Muscle of leg (tissue), 11 donors: Measurements from ENCODE around the gene RERE. TPM values are rescaled to one million over a fixed set of nuclear protein-coding genes. Genes with fewer than 3 reads are reported as not detected.
"Not testable (repeated sequence)": the region's sequence is repeated elsewhere in the genome, so short reads cannot be mapped to it uniquely, and the experiment has no call there.

Experiments used
- DNase-seq: peaks from one replicate; pipeline ENCODE4 v3.0.0; 2013
- H3K27ac ChIP-seq: one replicate; pipeline ENCODE4 v1.5.1; 2013; ENCODE audit warnings: mild to moderate bottlenecking, low read length, control low read depth
- H3K27me3 ChIP-seq: one replicate; pipeline ENCODE4 v1.6.1; 2013; ENCODE audit warnings: low read length; ENCODE audit not compliant: control insufficient read depth, insufficient read depth
- H3K36me3 ChIP-seq: one replicate; pipeline ENCODE4 v1.6.1; 2013; ENCODE audit warnings: low read length; ENCODE audit not compliant: control insufficient read depth, insufficient read depth
- H3K4me1 ChIP-seq: one replicate; pipeline ENCODE4 v1.6.1; 2013; ENCODE audit warnings: low read length; ENCODE audit not compliant: control insufficient read depth, insufficient read depth
- H3K4me3 ChIP-seq: one replicate; pipeline ENCODE4 v1.5.1; 2013; ENCODE audit warnings: low read length, control low read depth
- H3K9me3 ChIP-seq: replicated peaks from 2 replicates; pipeline ENCODE4 v1.6.1; 2013; ENCODE audit warnings: low read depth, low read length; ENCODE audit not compliant: control insufficient read depth
- WGBS: methylation state at CpG from one replicate; pipeline ENCODE4 v1.1.5; 2013; ENCODE audit warnings: missing lambda C conversion rate; ENCODE audit not compliant: insufficient coverage; 5-methylcytosine and 5-hydroxymethylcytosine counted together
- polyA plus RNA-seq, 8 donors: library from polyadenylated mRNA; unstranded; fragments of 120-200 nt; gene quantifications; one replicate each; pipeline versions ENCODE4 v1.2.1 to v1.2.3, GENCODE V29; 2013; ENCODE audit warnings: inconsistent platforms in 1 of 8, low replicate concordance in 1 of 8; ENCODE audit not compliant: insufficient read length in 8 of 8, insufficient read depth in 1 of 8
- total RNA-seq: library from RNA; stranded (reverse); fragments of 120-200 nt; gene quantifications from one replicate; pipeline ENCODE4 v1.2.4, GENCODE V29; 2013

RERE gene
- total and polyA plus RNA-seq, 9 donors, result 63.7 to 102 (median 82.8) TPM

DNA sequence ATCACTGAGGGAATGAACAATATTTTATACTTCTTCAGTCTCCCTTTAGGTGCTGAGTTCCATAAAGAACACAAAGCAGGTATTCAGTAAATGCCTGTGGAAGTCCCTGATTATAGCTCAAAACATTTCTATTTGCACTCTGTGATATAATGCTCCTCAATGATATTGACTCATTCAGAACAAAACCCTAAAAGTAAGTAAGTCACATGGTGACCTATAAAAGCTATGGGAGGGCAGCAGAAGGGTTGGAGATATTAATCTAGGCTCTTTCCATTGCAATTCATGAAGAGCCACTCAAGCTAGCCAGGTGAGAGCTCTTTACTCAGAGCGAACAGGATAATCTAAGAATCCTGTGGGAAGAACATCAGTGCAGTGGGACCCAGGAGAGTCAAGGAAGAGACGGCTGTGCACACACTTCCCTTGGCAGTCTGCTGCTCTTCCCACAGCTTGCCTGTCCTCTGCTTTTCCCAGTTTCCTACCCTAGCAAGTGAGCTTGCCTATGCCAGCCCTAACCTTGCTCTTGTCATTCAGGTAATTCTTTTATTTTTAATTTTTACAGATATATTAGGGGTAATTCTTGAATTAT lies 197.4 kb downstream of the RERE start:
- H3K4me3 ChIP-seq, H3K27ac ChIP-seq, H3K36me3 ChIP-seq, H3K4me1 ChIP-seq, DNase-seq, H3K9me3 ChIP-seq, H3K27me3 ChIP-seq: not testable (repeated sequence)
- WGBS, result 50% methylated on average over 1 of the region's 2 CpGs

DNA sequence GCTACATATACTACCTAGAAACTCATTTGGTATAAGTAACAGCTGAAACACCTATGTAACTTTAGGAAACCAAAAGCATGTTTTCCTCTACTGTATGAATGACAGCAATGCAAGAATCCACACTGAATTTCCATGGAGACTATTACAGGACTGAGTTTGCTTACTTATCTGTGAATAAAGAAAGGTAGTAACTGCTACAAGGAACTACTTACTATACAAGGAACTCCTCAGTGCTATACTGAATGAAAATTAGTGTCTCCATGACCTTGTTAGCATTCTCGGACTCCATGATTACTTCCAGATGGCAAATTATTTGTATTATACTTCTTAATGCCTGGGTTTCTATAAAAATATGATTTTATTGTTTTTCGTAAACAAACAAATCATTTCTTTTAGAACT lies 198.0 kb downstream of the RERE start:
- not testable (repeated sequence) for H3K9me3 ChIP-seq, H3K36me3 ChIP-seq, H3K4me1 ChIP-seq, H3K4me3 ChIP-seq, H3K27ac ChIP-seq, H3K27me3 ChIP-seq
- WGBS, result no CpG with 5 or more reads among the region's 2 CpGs
- peak; percentile 15 for DNase-seq

DNA sequence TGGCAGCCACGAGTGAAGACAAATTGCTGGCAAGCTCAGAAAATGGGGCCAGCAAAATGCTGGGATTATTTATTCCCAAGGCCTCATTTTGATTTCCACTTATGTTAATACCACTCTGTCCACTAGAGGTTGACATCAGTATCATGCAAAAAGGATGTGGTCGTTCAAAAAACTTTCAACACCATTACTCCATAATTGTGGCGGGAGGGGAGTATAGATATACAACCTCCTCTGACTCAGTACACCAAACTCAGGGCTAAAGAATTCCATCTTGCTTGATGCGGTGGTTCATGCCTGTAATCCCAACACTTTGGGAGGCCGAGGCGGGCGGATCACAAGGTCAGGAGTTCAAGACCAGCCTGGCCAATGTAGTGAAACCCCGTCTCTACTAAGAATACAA lies 200.6 kb downstream of the RERE start:
- not testable (repeated sequence) for H3K4me3 ChIP-seq, H3K27me3 ChIP-seq, H3K27ac ChIP-seq, DNase-seq, H3K9me3 ChIP-seq, H3K36me3 ChIP-seq, H3K4me1 ChIP-seq
- WGBS, result no CpG with 5 or more reads among the region's 8 CpGs

DNA sequence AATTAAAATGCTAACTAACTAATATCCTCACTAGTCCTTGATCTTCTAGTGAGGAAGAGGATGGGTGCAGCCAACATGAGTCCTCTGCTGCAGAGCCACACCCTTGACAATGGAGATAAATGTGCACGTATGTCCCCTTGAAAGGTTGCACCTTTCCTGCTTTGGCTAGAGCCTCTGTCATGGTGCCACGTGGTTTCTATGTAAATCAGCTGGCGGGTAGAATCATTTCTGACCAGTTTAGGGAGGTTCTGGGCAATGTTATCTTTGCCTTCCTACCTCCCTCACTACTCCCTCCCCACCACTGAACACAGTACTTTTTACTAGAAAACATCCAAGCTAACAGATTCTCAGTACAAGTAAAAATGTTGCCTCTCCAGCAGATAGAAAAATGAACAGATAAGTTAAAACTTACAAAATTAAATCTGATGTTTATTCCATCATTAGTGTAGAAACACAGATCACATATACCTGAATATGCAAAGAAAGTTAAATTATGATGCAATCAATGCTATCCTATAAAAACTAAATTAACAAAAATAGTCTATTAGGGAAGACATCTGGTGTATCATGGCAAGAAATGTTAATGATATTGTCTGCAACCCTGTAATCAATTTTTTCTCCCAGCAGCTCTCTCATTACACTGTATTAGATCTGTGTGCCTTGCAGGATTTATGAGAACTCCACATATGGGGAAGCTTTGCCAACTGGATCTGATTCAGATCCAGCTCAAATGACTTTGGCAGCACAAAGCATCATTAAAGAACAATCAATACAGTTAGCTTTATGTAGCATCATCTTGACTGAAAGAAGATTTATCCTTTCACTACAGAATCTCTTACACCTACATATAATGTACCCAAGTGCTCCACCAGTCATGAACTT lies 205.6 kb downstream of the RERE start:
- not testable (repeated sequence) for H3K9me3 ChIP-seq, H3K4me1 ChIP-seq, H3K36me3 ChIP-seq, H3K27ac ChIP-seq, H3K4me3 ChIP-seq, H3K27me3 ChIP-seq
- DNase-seq, result peak; percentile 40
- no CpG with 5 or more reads among the region's 3 CpGs for WGBS

DNA sequence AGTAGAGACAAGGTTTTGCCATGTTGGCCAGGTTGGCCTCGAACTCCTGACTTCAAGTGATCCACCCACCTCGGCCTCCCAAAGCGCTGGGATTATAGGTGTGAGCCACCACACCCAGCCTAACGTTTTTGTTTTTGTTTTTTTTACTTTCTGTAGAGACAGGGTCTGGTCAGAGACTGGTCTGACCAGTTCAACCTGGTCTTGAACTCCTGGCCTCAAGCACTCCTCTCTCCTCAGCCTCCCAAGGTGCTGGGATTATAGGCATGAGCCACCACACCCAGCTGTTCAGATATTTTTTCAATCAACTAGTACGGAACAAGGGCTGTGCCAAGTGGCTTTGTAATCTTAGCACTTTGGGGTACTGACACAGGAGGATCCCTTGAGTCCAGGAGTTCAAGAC lies 209.5 kb downstream of the RERE start:
- no peak overlapping the region for H3K4me3 ChIP-seq
- no peaks in the 10 kb centered on the region for H3K4me1 ChIP-seq
- H3K36me3 ChIP-seq, result no peaks in the 10 kb centered on the region
- no peaks in the 10 kb centered on the region for H3K9me3 ChIP-seq
- H3K27ac ChIP-seq, result no peak overlapping the region
- no peak for DNase-seq
- WGBS, result no CpG with 5 or more reads among the region's 5 CpGs
- H3K27me3 ChIP-seq, result no peaks in the 10 kb centered on the region

DNA sequence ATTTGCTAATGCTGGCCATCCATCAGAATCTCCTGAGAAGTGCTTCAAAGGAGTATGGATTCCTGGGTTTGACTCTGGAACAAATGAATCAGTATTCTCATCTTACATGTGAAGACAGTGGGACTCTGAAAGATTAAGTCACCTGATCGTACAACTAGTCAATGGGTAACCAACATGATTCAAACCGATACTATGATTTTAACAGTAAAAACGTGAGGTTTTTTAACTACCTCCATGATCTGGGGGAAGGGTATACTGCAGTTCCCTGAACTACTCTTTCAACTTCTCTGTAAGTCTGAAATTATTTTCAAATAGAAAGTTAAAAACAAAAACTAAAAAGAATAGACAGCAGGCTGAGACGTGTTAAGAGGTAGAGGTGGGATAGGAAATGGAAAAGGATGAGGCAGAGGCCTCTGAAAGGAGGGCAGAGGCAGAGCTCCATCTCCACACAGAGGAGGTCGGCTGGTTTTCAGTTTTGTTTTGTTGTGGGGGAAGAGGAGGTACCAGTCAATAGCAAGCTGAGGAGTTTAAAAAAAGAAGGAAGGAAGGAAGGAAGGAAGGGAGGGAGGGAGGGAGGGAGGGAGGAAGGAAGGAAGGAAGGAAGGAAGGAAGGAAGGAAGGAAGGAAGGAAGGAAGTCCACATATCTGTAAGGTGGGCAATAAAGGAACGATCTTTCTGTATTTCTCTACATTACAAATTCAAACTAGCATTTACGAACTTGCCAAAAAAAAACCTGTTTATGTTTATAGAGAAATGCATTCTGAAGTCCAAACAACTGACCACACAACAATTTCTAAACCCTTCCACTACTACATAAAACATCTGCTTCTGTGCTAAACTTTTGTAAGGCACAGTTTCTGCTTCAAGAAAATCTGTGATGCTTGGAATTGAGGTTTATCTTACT lies 213.1 kb downstream of the RERE start:
- no peak overlapping the region for H3K27ac ChIP-seq
- no peaks in the 10 kb centered on the region for H3K36me3 ChIP-seq
- 29% methylated on average over 1 of the region's 7 CpGs for WGBS
- peaks cover 2% of the 10 kb centered on the region for H3K4me1 ChIP-seq
- no peaks in the 10 kb centered on the region for H3K27me3 ChIP-seq
- no peak overlapping the region for H3K4me3 ChIP-seq
- no peak for DNase-seq
- no peaks in the 10 kb centered on the region for H3K9me3 ChIP-seq

DNA sequence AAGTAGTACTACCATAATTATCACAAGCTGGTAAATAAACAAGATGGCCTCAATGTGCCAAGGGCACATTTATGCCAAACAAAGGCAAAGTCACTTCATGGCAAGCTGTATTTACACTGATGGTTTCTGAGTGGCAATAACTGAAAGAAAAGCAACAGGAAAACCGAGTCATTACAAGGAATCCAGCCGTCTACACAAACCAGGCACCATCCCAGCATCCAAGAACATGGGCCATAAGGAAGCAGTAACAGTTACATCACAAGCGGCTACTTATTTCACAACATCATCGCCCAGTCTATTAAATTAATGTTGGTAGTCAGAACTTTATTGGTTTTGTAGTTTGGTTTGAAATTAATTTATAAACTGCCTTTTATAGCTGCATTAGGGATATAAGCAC lies 214.2 kb downstream of the RERE start:
- DNase-seq, result no peak
- no peak overlapping the region for H3K27ac ChIP-seq
- no peaks in the 10 kb centered on the region for H3K27me3 ChIP-seq
- no CpG with 5 or more reads among the region's 4 CpGs for WGBS
- peaks cover 9% of the 10 kb centered on the region for H3K4me1 ChIP-seq
- no peak overlapping the region for H3K4me3 ChIP-seq
- H3K9me3 ChIP-seq, result no peaks in the 10 kb centered on the region
- no peaks in the 10 kb centered on the region for H3K36me3 ChIP-seq

DNA sequence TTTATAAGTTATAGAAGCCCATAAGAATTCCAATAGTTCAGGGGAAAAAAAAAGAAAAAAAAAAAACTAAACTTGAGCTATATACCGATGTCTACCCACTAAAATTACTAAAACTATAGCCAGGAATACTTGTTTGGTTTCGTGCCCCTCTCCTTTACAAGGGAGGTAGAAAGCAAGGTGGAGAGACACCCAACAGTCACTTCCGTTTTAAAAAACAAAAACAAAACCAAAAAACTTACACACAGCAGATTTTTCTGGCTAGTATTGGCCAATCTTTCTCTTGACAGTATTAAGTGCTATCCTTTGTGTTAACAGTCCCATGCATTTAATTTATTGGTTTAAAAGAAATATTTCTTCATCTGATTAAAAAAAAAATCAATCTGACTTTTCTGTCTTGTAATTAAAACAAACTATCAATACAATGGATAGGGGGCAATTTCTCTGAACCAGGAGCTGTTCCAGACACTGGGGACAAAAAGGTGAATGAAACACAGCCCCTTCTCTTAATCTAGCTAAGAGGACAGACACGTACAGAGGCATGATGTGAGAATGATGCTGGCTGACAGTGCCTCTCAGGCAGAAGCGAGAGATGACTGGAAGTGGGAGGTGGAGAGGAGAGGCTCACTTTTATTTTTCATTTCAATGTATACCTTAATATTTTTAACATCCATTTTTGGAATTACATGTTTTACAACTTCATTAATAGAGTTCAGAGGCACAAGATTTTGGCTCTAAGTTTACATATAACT lies 214.8 kb downstream of the RERE start:
- H3K36me3 ChIP-seq, result no peaks in the 10 kb centered on the region
- no peak for DNase-seq
- H3K9me3 ChIP-seq, result no peaks in the 10 kb centered on the region
- H3K27me3 ChIP-seq, result no peaks in the 10 kb centered on the region
- no peak overlapping the region for H3K4me3 ChIP-seq
- peaks cover 14% of the 10 kb centered on the region for H3K4me1 ChIP-seq
- WGBS, result no CpG with 5 or more reads among the region's 5 CpGs
- no peak overlapping the region for H3K27ac ChIP-seq

DNA sequence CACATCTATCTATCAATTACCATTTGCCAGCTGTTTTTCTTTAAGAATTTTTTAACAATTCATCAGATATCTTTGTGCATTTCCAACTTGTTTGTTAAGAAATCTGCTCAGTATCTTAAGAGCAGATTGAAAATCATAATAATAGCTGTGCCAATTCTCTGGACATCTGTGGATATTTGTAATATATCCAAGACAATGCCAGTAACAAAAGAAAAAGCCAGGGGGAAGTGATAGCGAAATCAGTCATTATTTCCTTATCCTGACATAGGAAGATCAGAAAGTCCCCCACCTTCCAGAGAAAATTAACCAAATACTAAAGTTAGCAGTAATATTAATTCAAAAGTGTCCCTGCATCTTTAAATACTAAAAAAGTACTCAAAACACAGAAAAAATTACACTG lies 217.1 kb downstream of the RERE start:
- H3K4me3 ChIP-seq, result no peak overlapping the region
- WGBS, result no CpG with 5 or more reads among the region's 1 CpG
- H3K27me3 ChIP-seq, result no peaks in the 10 kb centered on the region
- H3K9me3 ChIP-seq, result no peaks in the 10 kb centered on the region
- H3K27ac ChIP-seq, result no peak overlapping the region
- no peaks in the 10 kb centered on the region for H3K36me3 ChIP-seq
- no peak for DNase-seq
- H3K4me1 ChIP-seq, result peaks cover 14% of the 10 kb centered on the region
